ENCODE measurements around the gene ADAMTS13. TPM values are rescaled to one million over a fixed set of nuclear protein-coding genes. Genes with fewer than 3 reads are reported as not detected.

ADAMTS13 gene
- polyA plus RNA-seq, 1 experiment: 0.86 TPM

DNA sequence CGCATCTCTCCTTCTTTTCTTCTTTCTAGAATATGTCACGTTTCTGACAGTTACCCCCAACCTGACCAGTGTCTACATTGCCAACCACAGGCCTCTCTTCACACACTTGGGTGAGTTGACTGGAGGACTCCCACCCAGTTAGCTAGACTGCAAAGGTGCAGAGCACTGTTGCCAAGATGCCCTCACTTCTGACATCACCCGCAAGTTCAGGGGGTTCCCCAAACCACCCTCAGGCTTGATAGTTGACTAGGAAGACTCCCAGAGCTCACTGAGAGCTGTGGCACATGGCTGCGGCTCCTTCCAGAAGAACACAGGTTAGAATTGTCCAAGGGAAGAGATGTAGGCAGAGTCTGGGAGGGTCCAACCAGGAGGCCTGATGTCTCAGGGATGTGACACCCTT is 17.2 kb downstream of the ADAMTS13 start:
- TF ChIP-seq, protein P1, sequence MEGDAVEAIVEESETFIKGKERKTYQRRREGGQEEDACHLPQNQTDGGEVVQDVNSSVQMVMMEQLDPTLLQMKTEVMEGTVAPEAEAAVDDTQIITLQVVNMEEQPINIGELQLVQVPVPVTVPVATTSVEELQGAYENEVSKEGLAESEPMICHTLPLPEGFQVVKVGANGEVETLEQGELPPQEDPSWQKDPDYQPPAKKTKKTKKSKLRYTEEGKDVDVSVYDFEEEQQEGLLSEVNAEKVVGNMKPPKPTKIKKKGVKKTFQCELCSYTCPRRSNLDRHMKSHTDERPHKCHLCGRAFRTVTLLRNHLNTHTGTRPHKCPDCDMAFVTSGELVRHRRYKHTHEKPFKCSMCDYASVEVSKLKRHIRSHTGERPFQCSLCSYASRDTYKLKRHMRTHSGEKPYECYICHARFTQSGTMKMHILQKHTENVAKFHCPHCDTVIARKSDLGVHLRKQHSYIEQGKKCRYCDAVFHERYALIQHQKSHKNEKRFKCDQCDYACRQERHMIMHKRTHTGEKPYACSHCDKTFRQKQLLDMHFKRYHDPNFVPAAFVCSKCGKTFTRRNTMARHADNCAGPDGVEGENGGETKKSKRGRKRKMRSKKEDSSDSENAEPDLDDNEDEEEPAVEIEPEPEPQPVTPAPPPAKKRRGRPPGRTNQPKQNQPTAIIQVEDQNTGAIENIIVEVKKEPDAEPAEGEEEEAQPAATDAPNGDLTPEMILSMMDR (IDR thresholded peaks at IDR 0.05; ENCODE audit: low read depth, low read length): no peak
- ChIA-PET POLR2A (no interaction called here), CTCF (interaction anchor here (0.6 kb wide), 1 partner anchor 159 kb away, joined by 3 read pairs; no protein-coding TSS in a partner anchor)
- H3K4me3 ChIP-seq (ENCODE audit: low read depth, low read length): no peak overlapping the region
- peaks cover 34% of the 10 kb centered on the region for H3K27me3 ChIP-seq (ENCODE audit: control insufficient read depth, insufficient read depth, low read length)
- DNase-seq (ENCODE audit: low read depth, low spot score): no peak
- H3K27ac ChIP-seq (ENCODE audit: low read depth, low read length): no peak overlapping the region
- no peaks in the 10 kb centered on the region; the same call in 1 of the 2 replicates for H3K9me3 ChIP-seq (ENCODE audit: control insufficient read depth, insufficient read depth, low read length)

DNA sequence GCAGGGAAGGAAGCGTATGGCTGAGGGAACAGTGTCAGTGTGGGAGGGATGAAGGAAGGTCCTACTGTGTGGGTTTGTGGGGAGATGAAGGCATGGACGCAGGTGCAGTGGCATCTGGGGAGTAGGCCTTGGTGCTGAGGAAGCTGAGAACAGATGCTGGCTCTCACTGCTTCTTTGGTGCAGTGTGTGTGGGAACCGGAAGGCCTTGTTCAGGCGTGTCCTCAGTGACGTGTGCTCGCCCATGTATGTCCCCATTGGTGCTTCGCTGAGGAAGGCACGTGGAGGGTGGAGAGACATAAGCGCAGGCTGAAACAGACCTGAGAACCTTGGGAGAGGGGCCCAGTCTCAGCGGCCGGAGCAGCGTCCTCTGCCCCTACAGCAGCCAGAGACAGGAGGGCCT is 18.7 kb downstream of the ADAMTS13 start:
- ChIA-PET CTCF (no interaction called here), POLR2A (no interaction called here)
- no peak for DNase-seq (ENCODE audit: low read depth, low spot score)
- Histone ChIP-seq H3K27ac (ENCODE audit: low read depth, low read length) (no peak overlapping the region), H3K27me3 (ENCODE audit: control insufficient read depth, insufficient read depth, low read length) (peaks cover 45% of the 10 kb centered on the region), H3K4me3 (ENCODE audit: low read depth, low read length) (no peak overlapping the region), H3K9me3 (ENCODE audit: control insufficient read depth, insufficient read depth, low read length) (no peaks in the 10 kb centered on the region; the same call in 1 of the 2 replicates)
- TF ChIP-seq, protein P1 (IDR thresholded peaks at IDR 0.05; ENCODE audit: low read depth, low read length): no peak

DNA sequence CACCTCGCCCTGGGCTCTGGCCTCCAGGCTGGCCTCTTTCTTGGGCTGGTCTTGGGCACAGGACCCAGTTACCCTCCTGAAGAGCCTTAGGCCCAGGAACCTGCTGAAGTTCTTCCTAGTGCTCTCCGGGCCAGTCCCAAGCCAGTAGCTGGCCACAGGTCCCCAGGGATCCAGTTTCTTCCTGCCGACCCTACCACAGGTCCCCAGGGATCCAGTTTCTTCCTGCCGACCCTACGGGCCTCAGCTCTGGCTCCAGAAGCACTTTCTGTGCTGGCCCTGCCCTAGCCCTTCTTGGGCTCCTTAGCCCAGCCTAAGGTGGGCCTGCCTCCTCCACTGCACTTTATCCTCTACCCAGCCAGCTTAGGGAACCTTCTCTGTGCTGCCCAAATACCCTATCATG is 19.4 kb downstream of the ADAMTS13 start:
- ChIA-PET POLR2A (no interaction called here), CTCF (no interaction called here)
- H3K9me3 ChIP-seq (ENCODE audit: control insufficient read depth, insufficient read depth, low read length): no peaks in the 10 kb centered on the region; the same call in 1 of the 2 replicates
- no peak overlapping the region for H3K27ac ChIP-seq (ENCODE audit: low read depth, low read length)
- TF ChIP-seq, protein P1 (IDR thresholded peaks at IDR 0.05; ENCODE audit: low read depth, low read length): no peak
- no peak for DNase-seq (ENCODE audit: low read depth, low spot score)
- H3K4me3 ChIP-seq (ENCODE audit: low read depth, low read length): no peak overlapping the region
- H3K27me3 ChIP-seq (ENCODE audit: control insufficient read depth, insufficient read depth, low read length): peaks cover 48% of the 10 kb centered on the region

DNA sequence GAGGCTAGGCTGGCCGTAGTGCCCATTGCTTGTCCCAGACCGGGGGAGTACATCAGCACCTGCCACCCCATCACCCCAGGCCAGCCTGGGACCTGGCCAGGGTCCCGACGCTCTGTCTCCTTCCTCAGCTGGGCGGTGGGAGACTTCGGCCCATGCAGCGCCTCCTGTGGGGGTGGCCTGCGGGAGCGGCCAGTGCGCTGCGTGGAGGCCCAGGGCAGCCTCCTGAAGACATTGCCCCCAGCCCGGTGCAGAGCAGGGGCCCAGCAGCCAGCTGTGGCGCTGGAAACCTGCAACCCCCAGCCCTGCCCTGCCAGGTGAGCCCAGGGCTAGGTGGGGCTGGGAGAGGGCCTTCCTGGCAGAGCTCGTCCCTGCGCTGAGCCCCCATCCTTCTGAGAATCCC is 21.1 kb downstream of the ADAMTS13 start:
- ChIA-PET CTCF (no interaction called here), POLR2A (no interaction called here)
- Histone ChIP-seq H3K27ac (ENCODE audit: low read depth, low read length) (no peak overlapping the region), H3K9me3 (ENCODE audit: control insufficient read depth, insufficient read depth, low read length) (no peaks in the 10 kb centered on the region; the same call in 1 of the 2 replicates), H3K27me3 (ENCODE audit: control insufficient read depth, insufficient read depth, low read length) (peaks cover 43% of the 10 kb centered on the region), H3K4me3 (ENCODE audit: low read depth, low read length) (no peak overlapping the region)
- DNase-seq (ENCODE audit: low read depth, low spot score): no peak
- TF ChIP-seq, protein P1 (IDR thresholded peaks at IDR 0.05; ENCODE audit: low read depth, low read length): no peak

DNA sequence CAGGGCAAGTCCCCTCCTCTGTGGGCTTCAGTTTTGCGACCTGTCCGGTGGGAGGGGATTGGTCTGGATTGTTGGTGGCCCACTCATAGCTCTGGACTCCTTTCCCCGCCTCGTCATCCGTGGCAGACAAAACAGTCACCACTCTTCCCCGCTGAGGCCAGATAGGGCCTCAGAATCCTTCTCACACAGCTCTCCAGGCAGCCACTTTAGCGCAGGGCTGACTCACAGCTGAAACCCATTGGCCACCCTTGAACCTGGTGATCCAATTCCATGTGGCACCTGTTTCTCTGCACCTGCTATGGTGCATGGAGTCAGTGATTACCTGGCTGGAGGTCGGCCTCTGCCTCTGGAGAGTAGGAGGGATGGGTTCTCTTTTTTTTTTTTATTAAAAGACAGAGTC is 21.8 kb downstream of the ADAMTS13 start:
- Histone ChIP-seq H3K27ac (ENCODE audit: low read depth, low read length) (no peak overlapping the region), H3K4me3 (ENCODE audit: low read depth, low read length) (no peak overlapping the region), H3K27me3 (ENCODE audit: control insufficient read depth, insufficient read depth, low read length) (peaks cover 43% of the 10 kb centered on the region), H3K9me3 (ENCODE audit: control insufficient read depth, insufficient read depth, low read length) (no peaks in the 10 kb centered on the region; the same call in 1 of the 2 replicates)
- ChIA-PET CTCF (interaction anchor here (1.6 kb wide), 1 partner anchor 15 kb away, joined by 3 read pairs; no protein-coding TSS in a partner anchor), POLR2A (no interaction called here)
- DNase-seq (ENCODE audit: low read depth, low spot score): no peak
- TF ChIP-seq, protein P1 (IDR thresholded peaks at IDR 0.05; ENCODE audit: low read depth, low read length): no peak
